ENCODE measurements around the gene WSB1. TPM values are rescaled to one million over a fixed set of nuclear protein-coding genes. Genes with fewer than 3 reads are reported as not detected.
"Not testable (repeated sequence)": the region's sequence is repeated elsewhere in the genome, so short reads cannot be mapped to it uniquely, and the experiment has no call there.

The WSB1 gene
- total RNA-seq, 1 experiment from 2014 or later = 55.6 TPM

- no peak for DNase-seq (ENCODE audit: low read depth)
These were observed 22.0 kb downstream of the WSB1 start for GRCh38 chr17:27315796-27316465.

- DNase-seq (ENCODE audit: low read depth) = no peak
These were observed 24.3 kb downstream of the WSB1 start for GRCh38 chr17:27318228-27318627.

GRCh38 chr17:27318633-27319032 is 24.7 kb downstream of the WSB1 start:
- DNase-seq (ENCODE audit: low read depth) = no peak

- no peak for DNase-seq (ENCODE audit: low read depth)
These were observed 25.8 kb downstream of the WSB1 start for GRCh38 chr17:27319541-27320221.

GRCh38 chr17:27320222-27320560 is 26.3 kb downstream of the WSB1 start:
- no peak for DNase-seq (ENCODE audit: low read depth)

GRCh38 chr17:27321372-27321771 is 27.5 kb downstream of the WSB1 start:
- no peak for DNase-seq (ENCODE audit: low read depth)

- DNase-seq (ENCODE audit: low read depth) = no peak
These were observed 28.1 kb downstream of the WSB1 start for GRCh38 chr17:27322026-27322425.

GRCh38 chr17:27322690-27323508 is 29.0 kb downstream of the WSB1 start:
- DNase-seq (ENCODE audit: low read depth) = no peak

GRCh38 chr17:27323538-27324215 is 29.8 kb downstream of the WSB1 start:
- DNase-seq (ENCODE audit: low read depth) = peak; percentile 41

GRCh38 chr17:27324771-27325339 is 30.9 kb downstream of the WSB1 start:
- no peak for DNase-seq (ENCODE audit: low read depth)

GRCh38 chr17:27326051-27326450 is 32.1 kb downstream of the WSB1 start:
- no peak for DNase-seq (ENCODE audit: low read depth)

GRCh38 chr17:27326585-27326984 is 32.7 kb downstream of the WSB1 start:
- no peak for DNase-seq (ENCODE audit: low read depth)

GRCh38 chr17:27327397-27327796 is 33.5 kb downstream of the WSB1 start:
- no peak for DNase-seq (ENCODE audit: low read depth)

- DNase-seq (ENCODE audit: low read depth) = no peak
These were observed 34.0 kb downstream of the WSB1 start for GRCh38 chr17:27327871-27328270.

GRCh38 chr17:27328686-27329085 is 34.8 kb downstream of the WSB1 start:
- not testable (repeated sequence) for DNase-seq (ENCODE audit: low read depth)

- DNase-seq (ENCODE audit: low read depth) = no peak
These were observed 35.4 kb downstream of the WSB1 start for GRCh38 chr17:27329146-27329805.

- no peak for DNase-seq (ENCODE audit: low read depth)
These were observed 38.1 kb downstream of the WSB1 start for GRCh38 chr17:27332047-27332393.

- DNase-seq (ENCODE audit: low read depth) = peak; percentile 99
These were observed 38.8 kb downstream of the WSB1 start for GRCh38 chr17:27332485-27333409.

- DNase-seq (ENCODE audit: low read depth) = no peak
These were observed 39.6 kb downstream of the WSB1 start for GRCh38 chr17:27333410-27333980.

GRCh38 chr17:27336184-27336583 is 42.3 kb downstream of the WSB1 start:
- no peak for DNase-seq (ENCODE audit: low read depth)

All from Daoy (cell line).